ENCODE results near the gene RPS4Y1.

GRCh38 chrY:2867469-2867868, 26.1 kb downstream of the RPS4Y1 start:
- TF ChIP-seq CTCF (IDR thresholded peaks at IDR 0.05) = no peak
- no peak for TF ChIP-seq EP300 (IDR thresholded peaks at IDR 0.05)
- TF ChIP-seq POLR2A (IDR thresholded peaks at IDR 0.05) = no peak
